Measurements from ENCODE around the gene SRMS.
"Not testable (repeated sequence)": the region's sequence is repeated elsewhere in the genome, so short reads cannot be mapped to it uniquely, and the experiment has no call there.

The SRMS gene

GRCh38 chr20:63565699-63566335 lies 18.3 kb upstream of the SRMS start:
- no peak for DNase-seq (ENCODE audit: low read depth, low spot score)

GRCh38 chr20:63565021-63565698 lies 17.6 kb upstream of the SRMS start:
- DNase-seq (ENCODE audit: low read depth, low spot score): no peak

DNA sequence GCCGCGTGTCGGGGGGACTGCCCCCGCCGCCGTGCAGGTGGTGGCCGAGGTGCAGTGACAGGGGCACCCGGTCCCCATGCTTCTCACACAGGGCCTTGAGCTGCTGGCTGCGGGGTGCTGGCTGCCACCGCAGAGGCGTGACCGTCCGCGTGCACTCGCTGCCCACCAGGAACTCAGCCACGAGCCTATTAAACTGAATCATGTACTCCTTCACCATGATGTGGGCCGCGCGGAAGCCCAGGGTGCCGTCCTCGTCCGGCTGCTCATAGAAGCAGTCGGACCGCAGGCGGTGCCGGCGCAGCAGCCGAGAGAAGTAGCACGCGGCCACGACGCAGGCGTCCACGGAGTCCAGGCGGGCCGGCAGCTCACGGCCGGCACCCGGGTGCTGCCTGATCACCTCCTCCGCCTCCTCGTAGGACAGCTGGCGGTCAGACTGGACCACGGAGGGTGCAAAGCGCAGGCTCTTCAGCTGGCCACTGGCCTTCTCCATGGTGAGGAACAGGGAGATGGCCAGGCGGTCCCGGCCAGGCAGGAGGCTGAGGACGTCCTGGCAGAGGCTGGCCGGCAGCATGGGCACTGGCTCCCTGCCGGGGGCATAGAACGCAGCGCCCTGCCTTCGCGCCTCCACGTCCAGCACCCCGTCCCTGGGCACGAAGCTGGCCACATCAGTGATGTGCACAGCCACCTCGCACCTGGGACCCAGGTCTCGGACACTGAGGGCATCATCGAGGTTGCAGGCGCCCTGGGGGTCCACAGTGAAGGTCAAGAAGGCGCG lies 16.7 kb upstream of the SRMS start:
- no peak for DNase-seq (ENCODE audit: low read depth, low spot score)

- no peak for DNase-seq (ENCODE audit: low read depth, low spot score)
Observed at GRCh38 chr20:63563225-63563935, 15.8 kb upstream of the SRMS start.

DNA sequence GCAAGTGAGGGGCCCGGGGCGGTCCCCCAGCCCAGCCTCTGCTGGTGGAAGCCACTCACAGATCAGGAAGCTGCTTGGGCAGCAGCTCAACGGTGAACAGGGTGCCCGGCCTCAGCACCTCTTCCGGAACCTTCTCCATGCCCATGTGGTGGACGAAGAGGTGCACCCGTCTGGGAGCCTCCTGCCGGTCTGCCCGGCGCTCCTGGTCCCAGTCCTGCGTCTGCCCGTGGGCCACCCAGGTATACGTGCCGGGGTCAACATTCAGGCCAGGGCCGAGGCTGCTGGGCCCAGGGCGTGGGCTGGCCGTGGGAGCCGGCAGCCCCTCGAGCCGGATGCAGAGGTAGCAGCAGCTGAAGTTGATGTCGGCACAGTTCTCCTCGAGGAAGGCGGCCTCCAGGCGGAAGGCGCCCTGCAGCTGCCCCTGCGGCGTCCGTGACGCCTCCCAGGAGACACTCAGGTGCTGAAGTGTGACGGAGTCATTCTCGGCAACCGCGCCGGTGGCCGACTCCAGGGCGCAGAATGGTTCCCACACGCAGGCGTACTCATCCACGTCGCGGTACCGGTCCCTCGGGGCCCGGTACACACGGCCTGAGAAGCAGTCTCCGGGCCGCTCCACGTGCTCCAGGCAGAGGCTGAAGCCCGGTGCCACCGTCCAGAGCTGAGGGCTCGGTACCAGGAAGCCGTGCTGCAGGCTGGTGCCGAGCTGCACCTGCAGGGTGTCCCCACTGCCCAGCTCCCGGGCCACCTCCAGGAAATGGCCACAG lies 15.1 kb upstream of the SRMS start:
- DNase-seq (ENCODE audit: low read depth, low spot score): no peak

DNA sequence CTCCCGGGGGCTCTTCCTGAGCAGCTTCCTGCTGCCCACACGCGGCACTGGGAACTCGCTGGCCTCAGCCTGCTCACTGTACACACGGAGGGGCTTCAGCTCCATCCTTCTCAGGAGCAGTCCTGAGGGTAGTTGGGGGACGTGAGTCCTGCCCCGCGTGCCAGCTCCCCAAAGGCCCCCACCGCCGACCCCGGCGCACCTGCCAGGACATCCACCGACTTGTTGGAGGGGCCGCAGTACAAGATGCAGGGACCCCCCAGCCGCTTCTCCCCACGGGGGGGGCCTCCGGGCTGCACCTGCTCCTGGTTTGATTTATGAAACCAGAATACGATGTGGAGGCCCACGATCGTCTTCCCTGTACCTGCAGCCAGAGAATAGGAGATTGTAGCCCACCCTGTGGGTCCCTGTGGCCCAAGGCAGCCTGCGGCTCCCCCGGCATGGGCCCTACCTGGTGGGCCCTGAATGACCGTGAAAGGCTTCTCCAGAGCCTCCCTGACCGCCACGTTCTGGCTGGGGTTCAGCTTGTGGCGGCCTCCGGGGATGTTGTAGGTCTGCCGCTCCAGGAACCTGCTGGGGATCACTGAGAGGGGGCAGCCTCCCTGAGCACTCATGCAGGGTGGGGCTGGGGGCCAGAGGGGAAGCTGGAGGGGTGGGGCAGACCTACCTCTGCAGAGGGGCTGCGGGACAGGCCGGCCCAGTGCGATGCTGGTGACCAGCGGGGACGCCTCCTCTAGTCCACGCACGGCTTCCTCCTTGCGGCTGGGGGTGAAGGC lies 14.3 kb upstream of the SRMS start:
- no peak for DNase-seq (ENCODE audit: low read depth, low spot score)

GRCh38 chr20:63560856-63561609 lies 13.5 kb upstream of the SRMS start:
- DNase-seq (ENCODE audit: low read depth, low spot score): no peak

- DNase-seq (ENCODE audit: low read depth, low spot score): no peak
Observed at GRCh38 chr20:63560333-63560805, 12.8 kb upstream of the SRMS start.

- not testable (repeated sequence) for DNase-seq (ENCODE audit: low read depth, low spot score)
Observed at GRCh38 chr20:63559485-63560332, 12.2 kb upstream of the SRMS start.

- no peak for DNase-seq (ENCODE audit: low read depth, low spot score)
Observed at GRCh38 chr20:63558804-63559484, 11.4 kb upstream of the SRMS start.

- no peak for DNase-seq (ENCODE audit: low read depth, low spot score)
Observed at GRCh38 chr20:63557481-63557891, 9.9 kb upstream of the SRMS start.

DNA sequence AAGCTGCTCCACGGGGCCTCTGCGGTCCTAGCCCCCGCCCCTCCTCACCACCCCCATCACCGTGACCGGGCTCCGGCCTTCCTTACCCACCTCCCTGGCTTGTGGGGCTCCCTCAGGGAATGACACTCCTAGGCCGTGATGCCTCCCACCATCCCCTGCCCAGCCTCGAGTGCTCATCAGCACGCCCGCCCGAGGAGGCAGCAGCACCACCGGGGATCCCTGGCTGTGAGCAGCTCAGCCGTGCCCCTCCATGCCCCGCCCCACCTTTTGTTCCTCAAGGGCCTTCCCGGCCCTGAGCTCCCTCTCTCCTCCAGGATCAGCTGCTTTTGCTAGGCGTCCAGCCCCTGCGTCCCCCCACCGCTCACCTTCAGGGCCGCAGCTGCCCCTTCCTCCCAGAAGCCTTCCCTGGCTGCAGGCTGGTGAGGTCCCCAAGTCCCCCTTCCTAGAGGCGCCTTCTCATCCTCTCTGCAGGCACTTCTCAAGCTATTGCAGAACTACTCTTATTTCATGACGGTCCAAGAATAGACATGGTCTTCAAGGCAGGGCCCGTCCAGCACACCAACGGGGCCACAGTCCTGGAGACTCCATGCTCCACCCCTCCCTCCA lies 9.4 kb upstream of the SRMS start:
- no peak for DNase-seq (ENCODE audit: low read depth, low spot score)

DNA sequence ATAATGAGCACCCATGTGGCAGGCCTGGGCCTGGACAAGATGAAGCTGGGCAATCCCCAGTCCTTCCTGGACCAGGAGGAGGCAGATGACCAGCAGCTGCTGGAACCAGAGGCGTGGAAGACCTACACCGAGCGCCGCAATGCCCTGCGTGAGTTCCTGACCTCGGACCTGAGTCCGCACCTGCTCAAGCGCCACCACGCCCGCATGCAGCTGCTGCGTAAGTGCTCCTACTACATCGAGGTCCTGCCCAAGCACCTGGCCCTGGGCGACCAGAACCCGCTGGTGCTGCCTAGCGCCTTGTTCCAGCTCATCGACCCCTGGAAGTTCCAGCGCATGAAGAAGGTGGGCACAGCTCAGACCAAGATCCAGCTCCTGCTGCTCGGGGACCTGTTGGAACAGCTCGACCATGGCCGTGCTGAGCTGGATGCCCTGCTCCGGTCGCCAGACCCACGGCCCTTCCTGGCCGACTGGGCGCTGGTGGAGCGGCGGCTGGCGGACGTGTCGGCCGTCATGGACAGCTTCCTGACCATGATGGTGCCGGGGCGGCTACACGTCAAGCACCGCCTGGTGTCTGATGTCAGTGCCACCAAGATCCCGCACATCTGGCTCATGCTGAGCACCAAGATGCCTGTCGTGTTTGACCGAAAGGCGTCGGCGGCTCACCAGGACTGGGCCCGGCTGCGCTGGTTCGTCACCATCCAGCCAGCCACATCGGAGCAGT lies 8.3 kb upstream of the SRMS start:
- DNase-seq (ENCODE audit: low read depth, low spot score): no peak

GRCh38 chr20:63554361-63555278 lies 7.1 kb upstream of the SRMS start:
- no peak for DNase-seq (ENCODE audit: low read depth, low spot score)

GRCh38 chr20:63553933-63554290 lies 6.4 kb upstream of the SRMS start, which contains the start of gene FNDC11:
FNDC11 (plus strand) TSS chr20:63554159; CDS start chr20:63555664, 1,505 bp downstream.
- no peak for DNase-seq (ENCODE audit: low read depth, low spot score)

All from activated naive CD8-positive, alpha-beta T cell treated with anti-CD3 and anti-CD28 coated beads, Interleukin-2, amount 50 U/mL, for 16 hours (primary cell).